Measurements from ENCODE around the gene D2HGDH. TPM values are rescaled to one million over a fixed set of nuclear protein-coding genes. Genes with fewer than 3 reads are reported as not detected.

D2HGDH gene
- total and polyA plus RNA-seq, 8 donors = 32.8 to 53.3 (median 39.7) TPM

GRCh38 chr2:241736111-241736510 is 1.7 kb downstream of the D2HGDH start:
- Histone ChIP-seq H3K27ac (no peak overlapping the region), H3K9me3 (no peaks in the 10 kb centered on the region), H3K4me1 (peaks cover 4 to 55% of the 10 kb centered on the region in 2 donors), H3K4me3 (no peak overlapping the region), H3K36me3 (peaks cover 0 to 6% of the 10 kb centered on the region in 2 donors), H3K27me3 (no peaks in the 10 kb centered on the region)
- intact Hi-C loops (cut with DNase I) = loop anchor here in 1 of 2 donors (10.0 kb wide), 1 partner anchor 139 kb away; no protein-coding TSS in a partner anchor
- ATAC-seq (no peak), DNase-seq (peak in 1 of 4 donors; percentile 0)
- no peak for TF ChIP-seq CTCF (IDR thresholded peaks at IDR 0.05)

GRCh38 chr2:241738040-241738686 is 3.7 kb downstream of the D2HGDH start:
- no peak for TF ChIP-seq CTCF (IDR thresholded peaks at IDR 0.05)
- H3K27ac ChIP-seq = no peak overlapping the region
- peak in 1 of 4 donors; percentile 57 for DNase-seq
- H3K9me3 ChIP-seq = no peaks in the 10 kb centered on the region
- ATAC-seq = no peak
- H3K36me3 ChIP-seq = peaks cover 0 to 8% of the 10 kb centered on the region in 2 donors
- intact Hi-C loops (cut with DNase I) = loop anchor here in 1 of 2 donors (10.0 kb wide), 1 partner anchor 137 kb away; no protein-coding TSS in a partner anchor
- H3K27me3 ChIP-seq = no peaks in the 10 kb centered on the region
- H3K4me1 ChIP-seq = peaks cover 4 to 37% of the 10 kb centered on the region in 2 donors
- H3K4me3 ChIP-seq = no peak overlapping the region

GRCh38 chr2:241739177-241739576 is 4.7 kb downstream of the D2HGDH start:
- Histone ChIP-seq H3K9me3 (no peaks in the 10 kb centered on the region), H3K27ac (no peak overlapping the region), H3K4me1 (peaks cover 4 to 29% of the 10 kb centered on the region in 2 donors), H3K27me3 (no peaks in the 10 kb centered on the region), H3K36me3 (peaks cover 0 to 18% of the 10 kb centered on the region in 2 donors), H3K4me3 (no peak overlapping the region)
- DNase-seq (peak in 1 of 4 donors; percentile 57), ATAC-seq (no peak)
- no peak for TF ChIP-seq CTCF (IDR thresholded peaks at IDR 0.05)
- intact Hi-C loops (cut with DNase I) = loop anchor here in 1 of 2 donors (10.0 kb wide), 1 partner anchor 136 kb away; no protein-coding TSS in a partner anchor

GRCh38 chr2:241739651-241740050 is 5.2 kb downstream of the D2HGDH start:
- Histone ChIP-seq H3K27ac (no peak overlapping the region), H3K36me3 (peaks cover 0 to 23% of the 10 kb centered on the region in 2 donors), H3K4me3 (no peak overlapping the region), H3K9me3 (no peaks in the 10 kb centered on the region), H3K4me1 (peaks cover 4 to 28% of the 10 kb centered on the region in 2 donors), H3K27me3 (no peaks in the 10 kb centered on the region)
- TF ChIP-seq CTCF (IDR thresholded peaks at IDR 0.05) = no peak
- intact Hi-C loops (cut with DNase I) = loop anchor here in 1 of 2 donors (10.0 kb wide), 1 partner anchor 135 kb away; no protein-coding TSS in a partner anchor
- ATAC-seq (no peak), DNase-seq (peak in 1 of 4 donors; percentile 54)

GRCh38 chr2:241741016-241741415 is 6.6 kb downstream of the D2HGDH start:
- no peak overlapping the region for H3K27ac ChIP-seq
- H3K27me3 ChIP-seq = no peaks in the 10 kb centered on the region
- H3K4me3 ChIP-seq = no peak overlapping the region
- intact Hi-C loops (cut with DNase I) = no loop called here
- ATAC-seq (no peak), DNase-seq (peak in 1 of 4 donors; percentile 85)
- peaks cover 0 to 19% of the 10 kb centered on the region in 2 donors for H3K4me1 ChIP-seq
- peaks cover 0 to 37% of the 10 kb centered on the region in 2 donors for H3K36me3 ChIP-seq
- no peak for TF ChIP-seq CTCF (IDR thresholded peaks at IDR 0.05)
- no peaks in the 10 kb centered on the region for H3K9me3 ChIP-seq
